IMR-90 (cell line): ENCODE results near the gene EDA. TPM values are rescaled to one million over a fixed set of nuclear protein-coding genes. Genes with fewer than 3 reads are reported as not detected.

ENCODE experiments used
- ATAC-seq: fragments of 200-7000 bp; cut with Tn5 transposase; 2 replicates; pipeline ENCODE4 v1.9.1; 2020; ENCODE audit warnings: low read depth, mild to moderate bottlenecking, moderate library complexity
- BruUV-seq: library from RNA; stranded (reverse); fragments of 400-500 nt; replicated peaks from 2 replicates; lab custom pipeline; 2021; lab: Mats Ljungman, UMichigan
- CTCF ChIA-PET: fragments of 300-600 bp; formaldehyde crosslinking; extraction: SDS; loops from one replicate; lab custom pipeline; 2021; ENCODE audit warnings: antibody characterized with exemption; lab: Yijun Ruan, JAX
- POLR2A ChIA-PET: fragments of 300-600 bp; sonication (Branson Sonifier 250); formaldehyde crosslinking; loops from one replicate; lab custom pipeline; 2022; ENCODE audit warnings: antibody characterized with exemption; ENCODE audit not compliant: unreplicated experiment; lab: Charles Lee
- DNase-seq: peaks from one replicate; pipeline ENCODE4 v3.0.0; 2013
- H2AFZ ChIP-seq: replicated peaks from 2 replicates; pipeline ENCODE3; 2013; ENCODE audit warnings: low read length, mild to moderate bottlenecking; ENCODE audit not compliant: poor library complexity
- H2AK5ac ChIP-seq: 2 replicates; pipeline ENCODE4 v1.6.1; 2013; ENCODE audit warnings: low read depth, low read length, inconsistent platforms
- H2AK9ac ChIP-seq: replicated peaks from 2 replicates; pipeline ENCODE3; 2013; ENCODE audit warnings: mild to moderate bottlenecking, low read depth, low read length, moderate library complexity; ENCODE audit not compliant: poor library complexity
- H2BK120ac ChIP-seq: 2 replicates; pipeline ENCODE4 v1.6.1; 2013; ENCODE audit warnings: low read depth, low read length, inconsistent platforms
- H2BK15ac ChIP-seq: 3 replicates; pipeline ENCODE4 v1.6.1; 2013; ENCODE audit warnings: low read depth, low read length, inconsistent platforms
- H2BK20ac ChIP-seq: 2 replicates; pipeline ENCODE4 v1.6.1; 2013; ENCODE audit warnings: low read depth, mild to moderate bottlenecking, inconsistent platforms, low read length, moderate library complexity
- H2BK5ac ChIP-seq: 2 replicates; pipeline ENCODE4 v1.6.1; 2013; ENCODE audit warnings: mild to moderate bottlenecking, low read depth, low read length, inconsistent platforms; ENCODE audit not compliant: poor library complexity, severe bottlenecking
- H3K14ac ChIP-seq: replicated peaks from 2 replicates; pipeline ENCODE4 v1.6.1; 2013; ENCODE audit warnings: low read depth, low read length, inconsistent platforms
- H3K18ac ChIP-seq: 2 replicates; pipeline ENCODE4 v1.6.1; 2013; ENCODE audit warnings: low read depth, low read length, control low read depth
- H3K23ac ChIP-seq: 2 replicates; pipeline ENCODE4 v1.6.1; 2013; ENCODE audit warnings: low read depth, low read length, inconsistent platforms
- H3K27ac ChIP-seq: 2 replicates; pipeline ENCODE4 v1.5.1; 2013; ENCODE audit warnings: mild to moderate bottlenecking, control low read depth, low read length; ENCODE audit not compliant: insufficient read depth
- H3K27me3 ChIP-seq: 2 replicates; pipeline ENCODE4 v1.6.1; 2013; ENCODE audit warnings: low read length; ENCODE audit not compliant: control insufficient read depth, insufficient read depth
- H3K36me3 ChIP-seq: 2 replicates; pipeline ENCODE4 v1.6.1; 2013; ENCODE audit warnings: low read length, mixed read lengths; ENCODE audit not compliant: control insufficient read depth, insufficient read depth
- H3K4ac ChIP-seq: 2 replicates; pipeline ENCODE4 v1.6.1; 2013; ENCODE audit warnings: low read depth, low read length, inconsistent platforms
- H3K4me1 ChIP-seq: 2 replicates; pipeline ENCODE4 v1.6.1; 2013; ENCODE audit warnings: low read length, mixed read lengths; ENCODE audit not compliant: control insufficient read depth, insufficient read depth
- H3K4me2 ChIP-seq: 2 replicates; pipeline ENCODE4 v1.6.1; 2013; ENCODE audit warnings: low read depth, mild to moderate bottlenecking, control low read depth, low read length, moderate library complexity
- H3K4me3 ChIP-seq: 2 replicates; pipeline ENCODE4 v1.5.1; 2013; ENCODE audit warnings: low read depth, mild to moderate bottlenecking, control low read depth, low read length, moderate library complexity; ENCODE audit not compliant: insufficient read depth
- H3K56ac ChIP-seq: 2 replicates; pipeline ENCODE4 v1.6.1; 2013; ENCODE audit warnings: low read length, inconsistent platforms; ENCODE audit not compliant: insufficient read depth; ENCODE audit errors: extremely low read depth
- H3K79me1 ChIP-seq, 2 experiments: 2 replicates each; pipeline ENCODE4 v1.6.1; 2013; ENCODE audit warnings: low read length in 2 of 2, inconsistent platforms in 1 of 2, low read depth in 1 of 2
- H3K9ac ChIP-seq: 2 replicates; pipeline ENCODE4 v1.6.1; 2013; ENCODE audit warnings: low read depth, low read length, control low read depth
- H3K9me1 ChIP-seq: 2 replicates; pipeline ENCODE4 v1.6.1; 2013; ENCODE audit warnings: low read length, inconsistent platforms; ENCODE audit not compliant: insufficient read depth
- H3K9me3 ChIP-seq: 2 replicates; pipeline ENCODE4 v1.6.1; 2013; ENCODE audit warnings: low read length; ENCODE audit not compliant: control insufficient read depth, insufficient read depth
- H4K20me1 ChIP-seq: 2 replicates; pipeline ENCODE4 v1.6.1; 2013; ENCODE audit warnings: low read length, inconsistent platforms; ENCODE audit not compliant: insufficient read depth
- H4K5ac ChIP-seq: 2 replicates; pipeline ENCODE4 v1.6.1; 2013; ENCODE audit warnings: mild to moderate bottlenecking, low read depth, low read length, control low read depth
- H4K8ac ChIP-seq, 2 experiments: 2 replicates each; pipeline ENCODE4 v1.6.1; 2013; ENCODE audit warnings: low read depth in 2 of 2, low read length in 2 of 2, control low read depth in 1 of 2, inconsistent platforms in 1 of 2
- H4K91ac ChIP-seq: 2 replicates; pipeline ENCODE4 v1.6.1; 2013; ENCODE audit warnings: low read depth, low read length, inconsistent platforms; ENCODE audit not compliant: insufficient read depth
- RAD21 ChIP-seq: IDR thresholded peaks from 2 replicates; pipeline ENCODE4 v1.6.1; 2012; ENCODE audit warnings: low read length, improper control_type of control experiment
- WGBS, 2 experiments: methylation state at CpG; one replicate each; pipeline versions ENCODE4 v1.1.5 to v1.1.7; 2013; ENCODE audit warnings: missing lambda C conversion rate in 2 of 2; ENCODE audit not compliant: insufficient read length in 1 of 2; ENCODE audit errors: extremely low coverage in 2 of 2; 5-methylcytosine and 5-hydroxymethylcytosine counted together
- dilution Hi-C: fragments of 300-500 bp; cut with HindIII; formaldehyde crosslinking; loops from one replicate; pipeline ENCODE4 v1.14.3; 2018; ENCODE audit warnings: low sequenced_read_pairs; ENCODE audit not compliant: unreplicated experiment
- in situ Hi-C: fragments of 300-500 bp; cut with MboI; formaldehyde crosslinking; loops from 3 replicates; pipeline ENCODE4 v1.14.3; 2019; ENCODE audit warnings: low sequenced_read_pairs, inconsistent platforms, mixed read lengths
- intact Hi-C: fragments of 100-400 bp; cut with micrococcal nuclease; formaldehyde crosslinking; loops from 2 replicates; pipeline ENCODE4 v1.10.0; 2022
- polyA plus RNA-seq, 3 experiments: library from polyadenylated mRNA; depleted of rRNA; stranded (reverse); fragments of >200 nt; gene quantifications; 2 replicates each; pipeline ENCODE4 v1.2.3, GENCODE V29; 2012; ENCODE audit warnings: low replicate concordance in 1 of 3
- total RNA-seq: library from RNA; depleted of rRNA; stranded (reverse); fragments of >200 nt; gene quantifications from 2 replicates; pipeline ENCODE4 v1.2.3, GENCODE V29; 2012
- TF ChIP-seq, protein P1 (sequence below): fragments of 150-350 bp; IDR thresholded peaks from 2 replicates; pipeline ENCODE4 v1.6.1; 2016; ENCODE audit warnings: low read depth, mild to moderate bottlenecking, low read length, moderate library complexity, borderline replicate concordance

EDA gene
- total and polyA plus RNA-seq, 2 of the 4 experiments (the other 2 are of a cell fraction) = under 0.01 TPM; not detected in 1

DNA sequence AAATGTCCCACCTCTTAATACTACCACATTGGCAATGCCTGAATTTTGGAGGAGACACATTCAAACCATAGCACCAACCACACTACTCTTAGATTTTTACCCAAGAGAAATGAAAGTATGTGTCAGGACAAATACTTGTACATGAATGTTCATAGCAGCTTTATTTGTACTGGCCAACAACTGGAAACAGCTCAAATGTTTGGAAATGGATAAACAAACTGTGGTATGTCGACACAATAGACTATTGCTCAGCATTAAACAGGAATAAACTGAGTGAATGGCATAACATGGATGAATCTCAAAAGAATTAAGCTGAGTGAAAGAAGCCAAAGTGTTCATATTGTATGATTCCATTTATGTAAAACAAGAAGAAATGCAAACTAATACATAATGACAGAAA, 18.5 kb upstream of the EDA start:
- no peak overlapping the region for H2AK5ac ChIP-seq
- H3K23ac ChIP-seq = no peak overlapping the region
- H4K8ac ChIP-seq = no peak overlapping the region
- H2BK20ac ChIP-seq = no peak overlapping the region
- H3K14ac ChIP-seq = no peak overlapping the region
- no peaks in the 10 kb centered on the region for H3K79me1 ChIP-seq
- no peak overlapping the region for H3K9ac ChIP-seq
- H3K9me1 ChIP-seq = no peaks in the 10 kb centered on the region
- H2BK15ac ChIP-seq = no peak overlapping the region
- H3K56ac ChIP-seq = no peak overlapping the region
- no peaks in the 10 kb centered on the region for H3K4me1 ChIP-seq
- H3K18ac ChIP-seq = no peak overlapping the region
- ATAC-seq = no peak
- no peaks in the 10 kb centered on the region for H3K9me3 ChIP-seq
- no peak overlapping the region for H2BK120ac ChIP-seq
- no peak overlapping the region for H3K27ac ChIP-seq
- no TSS peak for BruUV-seq
- TF ChIP-seq, protein P1, sequence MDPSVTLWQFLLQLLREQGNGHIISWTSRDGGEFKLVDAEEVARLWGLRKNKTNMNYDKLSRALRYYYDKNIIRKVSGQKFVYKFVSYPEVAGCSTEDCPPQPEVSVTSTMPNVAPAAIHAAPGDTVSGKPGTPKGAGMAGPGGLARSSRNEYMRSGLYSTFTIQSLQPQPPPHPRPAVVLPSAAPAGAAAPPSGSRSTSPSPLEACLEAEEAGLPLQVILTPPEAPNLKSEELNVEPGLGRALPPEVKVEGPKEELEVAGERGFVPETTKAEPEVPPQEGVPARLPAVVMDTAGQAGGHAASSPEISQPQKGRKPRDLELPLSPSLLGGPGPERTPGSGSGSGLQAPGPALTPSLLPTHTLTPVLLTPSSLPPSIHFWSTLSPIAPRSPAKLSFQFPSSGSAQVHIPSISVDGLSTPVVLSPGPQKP = no peak
- TF ChIP-seq RAD21 = no peak
- H3K36me3 ChIP-seq = no peaks in the 10 kb centered on the region
- H3K27me3 ChIP-seq = peaks cover 4% of the 10 kb centered on the region
- H4K20me1 ChIP-seq = no peaks in the 10 kb centered on the region
- intact Hi-C loops (no loop called here), dilution Hi-C loops (no loop called here), in situ Hi-C loops (no loop called here)
- no peak overlapping the region for H2AFZ ChIP-seq
- CTCF ChIA-PET = no interaction called here
- WGBS, 2 experiments = no CpG with 5 or more reads among the region's 1 CpG
- H2AK9ac ChIP-seq = no peak overlapping the region
- no peak overlapping the region for H3K4me2 ChIP-seq
- POLR2A ChIA-PET = no interaction called here
- no peak for DNase-seq
- H2BK5ac ChIP-seq = no peak overlapping the region
- no peak overlapping the region for H3K4me3 ChIP-seq
- H4K91ac ChIP-seq = no peak overlapping the region
- H4K5ac ChIP-seq = no peak overlapping the region
- no peak overlapping the region for H3K4ac ChIP-seq
